ENCODE measurements around the gene PFDN4. TPM values are rescaled to one million over a fixed set of nuclear protein-coding genes. Genes with fewer than 3 reads are reported as not detected.

Gene PFDN4
- polyA plus RNA-seq, 3 donors: 69.8 to 75.0 (median 73.9) TPM

DNA sequence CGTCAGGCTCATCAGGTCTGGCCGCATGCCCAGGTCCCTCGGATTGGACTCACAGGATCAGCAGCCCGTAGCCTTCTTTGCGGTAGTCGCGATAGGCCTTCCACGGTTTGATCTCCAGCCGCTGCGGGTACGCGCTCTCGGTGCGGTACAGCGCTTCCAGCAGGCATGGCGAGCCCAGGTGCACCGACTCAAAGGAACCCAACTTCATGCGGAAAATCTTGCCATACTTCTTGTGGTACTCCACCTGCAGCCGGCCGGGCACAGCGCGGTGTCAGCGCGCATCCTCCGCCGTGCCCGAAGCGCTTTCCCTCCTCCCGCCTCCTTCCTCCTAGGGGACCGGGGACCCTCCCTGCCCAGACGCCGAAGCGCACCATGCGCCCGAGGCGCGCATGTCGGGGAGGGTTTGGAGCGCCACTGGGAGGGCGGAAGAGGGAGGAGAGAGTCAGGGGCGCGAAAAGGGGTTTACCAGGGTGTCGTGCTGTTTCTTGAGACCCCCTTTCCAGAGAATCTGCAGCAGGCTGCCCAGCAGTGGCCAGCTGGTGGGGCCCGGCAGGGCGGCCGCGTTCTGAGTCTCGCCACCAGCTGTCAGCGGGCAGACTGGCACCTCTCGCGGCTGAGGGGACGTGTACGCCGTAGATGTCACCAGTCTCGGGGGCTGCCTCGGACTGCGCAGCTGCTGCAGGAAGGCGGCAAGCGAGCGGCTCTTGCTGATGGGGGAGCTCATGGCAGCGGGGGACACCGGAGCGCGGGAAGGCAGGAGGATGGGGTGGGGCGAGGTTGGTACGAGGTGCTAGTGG lies 34.8 kb upstream of the PFDN4 start:
- DNase-seq (ENCODE audit: low read depth in 3 of 3, low spot score in 2 of 3): no peak

DNA sequence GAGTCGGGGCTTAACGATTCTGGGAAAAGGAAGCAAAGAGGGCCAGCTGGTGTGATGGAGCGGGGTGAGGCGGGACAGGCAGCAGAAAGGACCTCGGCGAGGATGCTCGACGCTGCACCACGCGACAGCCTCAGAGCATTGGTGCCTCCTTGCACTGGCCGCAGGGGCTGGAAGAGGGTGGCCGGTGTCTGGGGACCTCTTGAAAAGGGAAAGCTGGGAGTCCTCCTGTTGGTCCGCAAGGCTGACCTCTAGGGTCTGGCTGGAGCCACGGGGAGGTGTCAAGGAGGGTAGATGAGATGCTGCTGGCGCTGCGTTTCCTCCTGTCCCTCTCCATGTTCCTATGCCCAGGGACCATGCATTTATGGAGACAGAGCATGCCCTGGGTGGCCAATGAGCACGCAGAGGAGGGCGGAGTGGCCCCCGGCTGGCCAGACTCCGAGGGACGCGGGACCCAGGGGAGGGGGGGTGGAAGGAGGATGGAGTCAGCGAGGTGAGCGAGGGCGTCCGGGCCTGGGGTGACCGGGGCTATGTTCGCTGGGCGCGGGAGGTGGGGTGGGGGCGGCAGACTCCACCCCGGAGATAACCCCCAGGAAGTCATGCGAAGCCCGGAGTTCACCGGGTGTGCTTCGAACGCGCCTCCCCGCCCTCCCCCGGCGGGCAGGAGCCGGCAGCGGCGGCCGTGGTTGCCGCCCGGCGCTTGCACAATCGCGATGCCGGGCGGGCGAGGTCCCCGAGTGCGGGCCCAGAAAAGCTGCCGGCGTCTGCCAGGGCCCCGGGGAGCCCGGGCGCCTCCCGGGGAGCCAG lies 34.0 kb upstream of the PFDN4 start, which contains the start of gene CYP24A1:
Gene CYP24A1, minus strand, starts transcription at position 334 of the 804 bp plus-strand sequence. CDS start 407 bp downstream, outside the sequence.
- no peak for DNase-seq (ENCODE audit: low read depth in 3 of 3, low spot score in 2 of 3)

DNA sequence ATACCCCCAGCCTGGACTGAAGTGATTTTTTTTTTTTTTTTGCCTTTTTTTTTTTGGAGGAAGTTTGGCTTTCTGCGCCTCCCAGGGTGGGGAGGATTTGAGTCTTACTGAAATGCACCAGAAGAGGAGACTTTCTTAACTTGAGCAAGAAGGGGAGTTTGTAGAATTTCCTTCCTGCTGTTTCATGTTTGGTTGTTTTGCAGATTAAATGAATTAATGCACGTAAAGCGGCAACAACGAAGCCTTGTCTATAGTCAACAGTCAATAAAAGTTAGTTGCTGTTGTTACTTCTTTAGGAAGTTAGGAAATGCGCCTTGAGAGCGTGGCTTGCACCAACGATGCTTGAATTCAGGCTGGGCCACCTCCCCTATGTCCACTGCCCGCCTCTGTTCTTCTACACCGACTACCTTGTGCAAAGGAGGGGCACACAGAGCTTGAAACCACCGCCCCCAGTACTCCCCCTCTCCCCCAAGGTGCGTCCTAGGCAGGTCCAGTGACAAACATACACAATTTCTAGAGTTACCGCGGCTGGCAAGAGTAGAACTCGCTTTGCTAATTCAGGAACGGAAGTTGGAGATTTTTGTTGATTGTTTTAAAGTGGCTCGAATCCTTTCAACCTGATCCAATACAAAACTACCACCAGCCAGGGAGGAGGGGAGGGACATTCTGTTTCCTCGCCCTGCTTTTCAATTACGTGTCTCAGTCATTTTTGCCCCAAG lies 33.3 kb upstream of the PFDN4 start:
- no peak for DNase-seq (ENCODE audit: low read depth in 3 of 3, low spot score in 2 of 3)

DNA sequence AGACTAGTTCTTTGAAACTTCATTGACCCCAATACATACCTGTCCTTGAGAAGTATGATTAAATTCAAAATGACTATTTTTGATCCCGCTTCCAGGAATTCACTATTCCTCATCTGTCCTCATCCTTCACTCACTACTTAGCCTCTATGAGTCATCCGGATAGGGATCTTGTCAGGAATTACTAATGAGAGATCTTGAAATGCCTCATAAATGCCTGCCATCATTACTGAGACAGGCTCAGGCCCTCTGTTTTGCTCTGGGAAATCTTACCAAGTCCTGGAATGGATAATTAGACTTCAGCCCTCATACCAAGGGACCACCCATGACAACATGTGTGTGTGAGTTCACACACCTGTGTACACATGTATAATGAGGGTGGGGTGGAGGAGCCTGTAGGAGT lies 31.3 kb upstream of the PFDN4 start:
- DNase-seq (ENCODE audit: low read depth in 3 of 3, low spot score in 2 of 3): no peak

DNA sequence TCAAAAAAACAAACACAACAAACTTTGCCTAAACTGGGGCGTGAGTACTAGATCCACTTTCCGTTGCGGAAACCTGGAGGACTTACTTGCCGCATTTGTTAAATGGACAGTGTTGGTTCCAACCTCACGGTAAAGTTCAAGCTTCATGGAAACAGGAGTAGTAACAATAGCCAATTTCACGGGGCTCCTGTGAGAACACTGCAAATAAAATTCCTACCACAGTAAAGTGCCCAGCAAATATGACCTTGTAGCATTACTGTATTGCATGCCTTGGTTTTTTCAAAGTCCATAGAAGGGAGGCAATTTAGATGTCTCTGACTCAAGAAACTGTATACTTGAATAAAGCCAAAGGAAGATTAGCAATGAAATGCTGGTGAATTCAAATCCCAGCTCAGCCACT lies 30.5 kb upstream of the PFDN4 start:
- DNase-seq (ENCODE audit: low read depth in 3 of 3, low spot score in 2 of 3): no peak

DNA sequence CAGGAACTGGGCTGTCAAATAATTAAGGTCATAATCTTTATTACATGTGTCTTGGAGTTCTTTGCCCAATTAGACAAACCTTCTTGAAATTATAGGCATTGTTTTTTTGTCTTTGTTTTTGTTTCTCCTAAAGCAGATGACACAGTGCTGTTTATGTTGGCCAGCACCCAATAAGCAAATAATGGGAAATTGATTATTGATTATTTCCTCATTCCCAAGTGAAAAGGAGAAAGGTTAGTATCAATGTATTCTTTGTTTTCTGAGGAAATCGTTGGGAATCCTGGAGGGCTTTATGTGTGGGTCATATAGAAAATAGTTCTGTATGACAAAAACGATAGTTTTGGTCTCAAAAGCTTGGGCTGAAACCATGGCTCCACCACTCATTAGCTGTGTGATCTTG lies 29.6 kb upstream of the PFDN4 start:
- no peak for DNase-seq (ENCODE audit: low read depth in 3 of 3, low spot score in 2 of 3)

DNA sequence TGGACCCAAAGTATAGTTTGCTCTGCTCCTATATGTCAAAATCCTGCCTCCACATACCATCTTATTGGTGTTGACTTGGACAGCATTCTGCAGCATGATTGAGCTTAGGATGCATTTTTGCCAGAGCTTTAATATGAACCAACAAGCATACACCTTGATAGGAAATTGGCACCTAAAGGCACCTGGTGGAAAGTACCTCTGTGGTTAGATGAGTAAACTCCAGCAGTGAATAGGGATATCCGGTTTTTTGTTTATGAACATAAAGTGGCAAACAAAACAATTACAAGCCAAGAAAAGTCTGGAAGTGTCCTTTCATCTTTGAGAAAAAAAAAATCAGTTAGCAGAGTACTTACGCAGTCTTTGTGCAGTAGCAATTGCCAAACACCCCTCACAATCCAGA lies 27.9 kb upstream of the PFDN4 start:
- DNase-seq (ENCODE audit: low read depth in 3 of 3, low spot score in 2 of 3): no peak

DNA sequence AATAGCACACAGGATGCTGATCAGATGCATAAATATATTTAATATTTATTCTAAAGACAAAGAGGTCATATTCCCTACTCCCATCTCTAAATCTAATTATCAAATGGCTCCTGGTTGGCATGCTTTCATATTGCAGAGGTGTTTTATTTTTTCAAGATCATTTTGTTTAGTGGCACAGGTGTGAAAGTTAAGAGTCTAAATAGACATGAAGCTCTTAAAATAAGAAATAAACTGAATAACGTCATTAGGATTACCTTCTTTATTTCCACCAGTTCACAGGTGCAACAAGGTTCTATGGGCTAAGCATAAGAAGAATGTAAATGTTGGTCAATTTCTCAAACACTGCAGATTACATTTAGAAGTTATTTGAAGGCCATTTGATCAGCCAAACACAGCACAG lies 27.0 kb upstream of the PFDN4 start:
- DNase-seq (ENCODE audit: low read depth in 3 of 3, low spot score in 2 of 3): no peak

DNA sequence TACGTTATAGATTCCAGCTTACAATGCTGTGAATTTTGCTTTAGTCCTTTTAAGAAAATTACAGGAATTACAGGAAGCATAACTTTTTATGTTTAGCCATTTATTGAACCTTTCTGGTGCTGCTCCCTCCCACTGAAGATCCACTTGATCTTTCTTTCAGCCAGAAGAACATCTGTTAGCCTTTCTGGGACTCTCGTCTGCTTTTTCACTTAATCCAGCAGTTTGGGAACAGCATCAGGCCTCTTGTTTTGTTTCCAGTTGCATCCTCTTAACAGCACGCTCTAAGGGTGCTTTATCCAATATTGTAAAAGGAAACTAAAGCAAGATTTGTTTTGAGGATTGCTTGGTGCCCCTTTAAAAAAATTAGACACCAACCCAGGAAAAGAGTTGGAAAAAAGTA lies 23.8 kb upstream of the PFDN4 start:
- no peak for DNase-seq (ENCODE audit: low read depth in 3 of 3, low spot score in 2 of 3)

DNA sequence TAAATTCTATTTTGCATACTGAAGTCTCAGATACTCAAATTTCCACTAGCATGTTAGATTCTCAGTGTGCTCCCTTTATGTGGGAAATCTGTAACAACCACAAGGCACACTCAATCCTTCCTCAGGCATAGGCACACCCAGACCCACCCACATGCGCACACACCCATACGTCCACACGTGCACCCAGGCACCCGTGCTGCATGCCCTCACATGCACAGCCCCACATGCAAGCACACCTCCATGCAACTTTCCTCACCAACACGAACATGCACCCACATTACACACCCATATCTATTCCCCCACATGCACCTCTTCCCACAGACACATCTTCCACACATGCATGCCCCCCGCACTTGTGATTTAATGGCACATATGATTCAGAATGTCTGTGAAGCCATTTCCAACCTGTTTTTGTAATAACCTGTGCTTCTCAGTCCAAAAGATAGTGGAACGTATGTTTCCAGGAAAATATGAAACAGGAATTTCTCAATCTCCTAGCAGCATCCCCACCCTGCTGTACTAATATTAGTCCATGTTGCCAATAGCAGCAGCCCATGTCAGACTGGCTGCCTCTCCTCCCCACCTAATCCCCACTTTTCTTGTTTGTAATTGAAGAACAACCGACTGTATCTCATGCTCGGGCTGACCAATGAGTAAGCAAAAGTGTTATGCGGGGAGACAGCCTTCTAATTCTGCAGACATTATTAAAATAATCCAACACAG lies 22.8 kb upstream of the PFDN4 start:
- no peak for DNase-seq (ENCODE audit: low read depth in 3 of 3, low spot score in 2 of 3)

DNA sequence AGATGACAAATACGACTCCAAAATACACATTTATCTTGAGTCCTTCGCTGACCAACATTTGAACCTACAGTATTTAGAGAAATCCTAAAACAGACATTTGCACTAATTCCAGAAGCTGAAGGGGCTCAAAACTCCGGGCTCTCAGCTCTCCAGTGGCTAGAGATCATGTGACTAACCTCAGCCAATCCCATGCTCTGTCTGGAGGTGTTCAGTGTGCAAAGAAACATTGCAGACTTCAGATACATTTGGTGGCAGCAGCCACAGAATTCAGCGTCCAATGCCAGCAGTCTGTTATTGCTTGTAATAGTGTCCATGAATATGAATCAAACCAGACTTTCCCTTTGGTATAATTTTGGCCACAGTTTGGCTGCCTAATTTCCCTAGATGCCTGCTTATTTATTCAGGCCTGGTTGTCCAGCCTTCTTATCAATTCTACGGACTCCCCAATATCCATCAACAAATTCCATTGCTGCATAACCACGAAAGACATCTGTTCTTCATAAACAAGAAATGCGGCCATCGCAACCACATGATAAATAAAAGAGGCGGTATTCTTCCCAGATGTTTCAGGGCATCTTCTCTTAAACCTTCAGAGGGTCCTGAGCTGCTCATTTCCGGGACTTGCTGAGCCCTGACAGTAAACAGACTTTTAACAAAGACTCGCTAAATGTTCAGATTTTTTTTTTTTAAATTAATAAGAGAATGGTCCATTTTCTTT lies 19.6 kb upstream of the PFDN4 start:
- DNase-seq (ENCODE audit: low read depth in 3 of 3, low spot score in 2 of 3): no peak

DNA sequence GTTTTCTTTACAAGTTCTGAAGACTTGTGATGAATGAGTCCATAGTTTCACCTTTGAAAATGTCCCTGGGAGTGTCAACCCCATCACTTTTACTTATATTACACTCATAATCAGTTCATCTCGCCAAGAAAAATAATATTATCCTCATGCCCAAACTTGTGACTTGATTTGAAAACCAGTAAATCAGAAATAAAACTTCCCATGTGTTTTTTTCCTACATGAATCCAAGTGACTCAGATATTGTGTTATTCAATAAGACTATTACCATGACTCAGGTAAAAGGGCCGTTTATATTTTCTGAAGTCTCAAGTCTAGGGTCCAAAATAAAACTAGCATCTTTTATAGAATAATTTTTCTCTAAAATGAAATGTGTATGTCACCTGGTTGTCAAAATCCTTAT lies 18.3 kb upstream of the PFDN4 start:
- no peak for DNase-seq (ENCODE audit: low read depth in 3 of 3, low spot score in 2 of 3)

DNA sequence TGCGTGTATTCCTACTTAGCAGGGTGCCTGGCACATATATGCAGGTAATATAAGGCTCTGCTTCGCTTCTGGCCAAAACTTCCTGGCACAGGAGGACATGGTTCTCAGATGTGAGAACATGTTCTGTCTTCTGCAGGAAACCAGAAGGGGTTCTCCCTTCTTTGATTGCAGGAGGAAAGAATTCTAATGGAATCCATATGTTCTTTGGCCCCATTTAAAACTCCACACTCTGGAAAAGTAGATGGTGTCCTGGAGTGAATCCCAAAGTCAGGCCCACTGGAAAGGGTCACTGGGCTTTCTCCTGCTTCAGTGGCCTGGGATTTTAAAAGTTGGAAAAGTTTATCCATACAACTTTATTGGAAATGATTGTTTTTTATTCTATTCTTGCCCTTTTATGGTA lies 17.7 kb upstream of the PFDN4 start:
- no peak for DNase-seq (ENCODE audit: low read depth in 3 of 3, low spot score in 2 of 3)

DNA sequence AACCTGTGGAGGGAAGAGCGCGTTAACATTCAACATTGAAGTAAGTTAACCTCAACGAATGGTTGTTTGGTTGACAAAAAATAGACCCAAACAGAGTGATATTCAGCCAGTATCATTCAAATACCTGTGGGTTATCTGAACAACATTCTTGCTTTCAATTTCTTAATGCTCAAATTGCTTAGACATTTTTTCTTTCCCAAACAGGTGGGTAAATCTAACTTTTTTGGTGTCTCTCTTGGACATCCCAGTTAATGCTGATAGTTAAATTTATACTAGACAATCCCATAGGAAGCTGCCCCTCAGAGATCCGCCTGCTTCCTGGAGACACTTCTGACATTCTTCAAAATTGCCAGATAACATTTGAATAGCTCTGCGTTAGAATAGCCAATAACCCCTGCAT lies 14.1 kb upstream of the PFDN4 start:
- DNase-seq (ENCODE audit: low read depth in 3 of 3, low spot score in 2 of 3): no peak

DNA sequence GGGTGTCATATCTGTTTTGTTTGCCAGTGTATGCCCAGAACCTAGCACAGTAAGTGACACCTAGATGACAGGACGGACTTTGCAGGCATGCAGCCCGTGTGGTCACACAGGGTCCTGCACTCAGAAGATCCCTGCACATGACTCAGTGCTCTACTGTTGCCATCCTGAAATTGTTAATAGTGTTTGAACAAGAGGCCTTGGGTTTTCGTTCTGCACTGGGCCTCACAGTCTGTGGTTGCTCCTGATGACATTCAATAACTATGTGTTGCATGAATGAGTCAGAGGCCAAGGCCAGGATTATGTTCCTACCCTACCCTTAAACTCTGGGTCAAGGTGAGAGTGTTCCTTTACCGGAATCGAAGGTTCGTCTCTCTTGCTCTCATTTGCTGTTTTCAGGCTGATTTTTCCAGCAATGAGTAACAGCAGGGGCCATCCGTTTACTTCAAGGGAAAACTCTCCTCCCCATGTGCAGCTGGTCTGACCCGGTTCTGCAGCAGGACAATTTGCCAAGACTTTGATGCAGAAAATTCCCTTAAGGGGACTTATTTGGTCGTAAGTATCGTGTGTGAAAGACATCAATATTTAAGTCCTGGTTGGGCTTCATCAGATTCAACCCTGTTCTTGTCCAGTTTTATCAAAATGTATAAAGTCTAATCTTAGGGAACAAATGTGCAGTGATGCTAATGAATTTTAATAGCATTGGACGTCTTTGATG lies 13.0 kb upstream of the PFDN4 start:
- DNase-seq (ENCODE audit: low read depth in 3 of 3, low spot score in 2 of 3): no peak

DNA sequence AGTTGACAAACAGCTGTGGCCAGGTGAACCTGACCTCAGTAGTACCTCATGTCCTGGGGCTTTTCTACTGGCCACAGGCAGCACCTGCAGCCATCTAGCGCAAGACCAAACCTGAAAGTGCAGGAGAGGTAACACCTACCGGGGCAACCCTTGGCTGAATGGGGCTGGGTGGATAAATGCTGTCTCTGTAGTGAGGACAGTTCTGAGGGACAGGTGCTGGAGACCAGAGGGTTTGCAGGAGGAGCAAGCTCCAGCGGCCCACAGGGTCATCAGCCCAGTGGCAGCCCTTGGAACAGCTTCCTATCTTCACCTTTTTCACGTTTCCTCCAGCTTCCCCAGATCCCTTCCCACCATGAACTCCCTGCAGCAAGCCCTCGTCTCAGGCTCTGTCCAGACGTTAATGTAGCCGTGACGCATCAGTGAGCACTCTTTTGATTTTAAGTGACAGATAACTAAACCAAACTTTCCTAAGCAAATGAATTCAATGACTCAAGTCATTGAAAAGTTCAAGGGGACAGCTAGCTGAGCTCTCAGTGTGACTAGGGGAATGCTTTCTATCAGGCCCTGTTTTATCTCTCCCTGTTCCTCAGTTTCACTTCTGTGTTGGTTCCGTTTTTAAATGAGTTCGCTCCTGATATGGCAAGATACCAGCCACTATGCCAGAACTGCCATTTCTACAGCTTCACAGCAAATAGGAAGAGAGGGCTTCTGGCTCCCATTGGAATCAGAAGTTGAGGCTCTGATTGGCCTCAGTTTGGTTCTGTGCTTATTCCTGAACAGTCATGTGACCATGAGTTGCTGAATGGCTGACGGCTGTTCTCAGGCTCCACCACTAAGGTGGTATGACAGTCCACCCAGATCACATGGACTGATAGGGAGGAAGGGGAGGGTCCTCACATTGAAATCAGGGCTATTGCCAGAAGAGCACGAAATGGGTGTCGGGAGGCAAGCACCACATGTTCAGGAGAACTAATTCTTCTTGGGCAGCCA lies 12.1 kb upstream of the PFDN4 start:
- DNase-seq (ENCODE audit: low read depth in 3 of 3, low spot score in 2 of 3): no peak

DNA sequence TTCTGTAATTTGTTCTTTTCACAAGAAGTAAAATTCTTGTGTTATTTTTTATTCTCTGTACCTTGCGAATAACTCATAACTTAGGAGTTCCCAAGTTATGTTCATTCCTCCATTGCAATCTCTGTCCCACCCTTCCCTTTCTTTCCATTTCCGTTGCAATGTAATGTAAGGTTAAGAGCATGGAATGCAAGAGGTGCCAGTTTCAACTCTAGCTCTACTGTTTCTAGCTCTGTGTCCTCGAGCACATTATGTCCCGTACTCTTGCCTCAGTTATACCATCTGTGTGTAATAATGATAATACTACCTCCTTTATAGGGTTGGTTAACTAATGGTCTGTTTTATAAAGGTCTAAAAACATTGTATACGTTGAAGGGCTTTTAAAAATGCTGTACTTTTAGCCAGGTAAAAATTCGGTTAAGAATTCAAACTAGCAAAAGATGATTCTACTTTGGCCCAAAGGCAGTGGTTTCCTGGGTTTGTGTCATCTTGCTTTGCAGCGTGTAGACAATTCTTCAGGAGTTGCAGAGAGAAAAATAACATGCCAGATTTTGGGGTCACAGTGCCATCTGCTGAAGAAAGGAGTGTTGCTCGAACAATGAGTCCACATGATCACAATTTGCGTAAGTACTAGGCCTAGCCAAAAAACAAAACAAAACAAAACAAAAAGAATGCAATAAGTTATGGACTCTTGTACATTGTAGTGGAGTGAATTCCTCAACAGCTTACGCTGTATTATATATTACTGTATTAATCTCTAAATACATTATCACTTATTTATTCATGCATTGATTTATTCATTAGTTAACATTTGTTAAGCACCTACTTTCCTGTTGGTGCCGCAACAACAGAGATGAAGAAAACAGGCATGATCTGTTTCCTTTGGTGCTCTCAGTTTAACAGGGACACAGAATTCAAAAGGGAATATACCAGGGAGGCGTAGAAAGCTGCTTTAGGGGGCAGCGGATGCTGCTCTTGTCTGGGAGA lies 10.0 kb upstream of the PFDN4 start:
- no peak for DNase-seq (ENCODE audit: low read depth in 3 of 3, low spot score in 2 of 3)
